CD4-positive, alpha-beta T cell (primary cell): ENCODE data around the gene ARX. TPM values are rescaled to one million over a fixed set of nuclear protein-coding genes. Genes with fewer than 3 reads are reported as not detected.

ENCODE experiments used
- ATAC-seq: fragments of 200-7000 bp; cut with Tn5 transposase; one replicate; pipeline ENCODE4 v1.10.0; 2022; ENCODE audit warnings: mild to moderate bottlenecking; ENCODE audit not compliant: poor library complexity
- CTCF ChIA-PET: fragments of 350-600 bp; sonication (Branson Sonifier 250); formaldehyde crosslinking; loops from one replicate; lab custom pipeline; 2021; ENCODE audit warnings: antibody characterized with exemption, inconsistent platforms; lab: Charles Lee
- POLR2A ChIA-PET: fragments of 350-600 bp; sonication (Branson Sonifier 250); formaldehyde crosslinking; loops from one replicate; lab custom pipeline; 2021; ENCODE audit warnings: antibody characterized with exemption, inconsistent platforms; lab: Charles Lee
- DNase-seq, 14 experiments: peaks; one replicate each; pipeline ENCODE4 v3.0.0-alpha.2; 2013 to 2020; ENCODE audit warnings: mixed read lengths in 2 of 14
- H3K27ac ChIP-seq, 2 donors: one replicate each; pipeline versions ENCODE4 v1.5.1 to v1.7.0; 2013; ENCODE audit warnings: low read length in 2 of 2, low read depth in 1 of 2, mild to moderate bottlenecking in 1 of 2
- H3K27me3 ChIP-seq, 2 experiments: 1 replicate in 1 of 2; 2 replicates in 1 of 2; pipeline versions ENCODE4 v1.6.1 to v1.7.0; 2013; ENCODE audit warnings: low read length in 2 of 2, control low read depth in 1 of 2, mild to moderate bottlenecking in 1 of 2, moderate library complexity in 1 of 2; ENCODE audit not compliant: insufficient read depth in 2 of 2, control insufficient read depth in 1 of 2
- H3K36me3 ChIP-seq: one replicate; pipeline ENCODE4 v1.6.1; 2013; ENCODE audit warnings: low read length, control low read depth; ENCODE audit not compliant: insufficient read depth
- H3K4me1 ChIP-seq: one replicate; pipeline ENCODE4 v1.6.1; 2013; ENCODE audit warnings: low read length, control low read depth; ENCODE audit not compliant: insufficient read depth
- H3K4me3 ChIP-seq: one replicate; pipeline ENCODE4 v1.5.1; 2013; ENCODE audit warnings: mild to moderate bottlenecking, low read length, moderate library complexity
- H3K9me3 ChIP-seq, 2 experiments: 1 replicate in 1 of 2; 2 replicates in 1 of 2; pipeline versions ENCODE4 v1.6.1 to v1.7.0; 2013; ENCODE audit warnings: low read length in 2 of 2, mild to moderate bottlenecking in 2 of 2, control low read depth in 1 of 2, moderate library complexity in 1 of 2; ENCODE audit not compliant: control insufficient read depth in 1 of 2, insufficient read depth in 1 of 2
- H3K27ac Mint-ChIP-seq: one replicate; pipeline ENCODE4 v1.8.0; 2020; ENCODE audit warnings: mixed read lengths
- H3K27me3 Mint-ChIP-seq: one replicate; pipeline ENCODE4 v1.8.0; 2021; ENCODE audit warnings: mixed read lengths
- H3K36me3 Mint-ChIP-seq: one replicate; pipeline ENCODE4 v1.8.0; 2021; ENCODE audit warnings: low read depth, mixed read lengths
- H3K4me1 Mint-ChIP-seq: one replicate; pipeline ENCODE4 v1.8.0; 2021; ENCODE audit warnings: low read depth, mixed read lengths
- H3K4me3 Mint-ChIP-seq: one replicate; pipeline ENCODE4 v1.8.0; 2020; ENCODE audit warnings: mild to moderate bottlenecking, mixed read lengths
- H3K9me3 Mint-ChIP-seq: one replicate; pipeline ENCODE4 v1.8.0; 2020; ENCODE audit warnings: mixed read lengths
- intact Hi-C, 2 experiments: fragments of 100-400 bp; cut with DNase I in 1 of 2; cut with micrococcal nuclease in 1 of 2; formaldehyde crosslinking; loops; one replicate each; pipeline versions ENCODE4 v1.15.1 to v1.9.0; 2023 to 2025; cut with DNase I, micrococcal nuclease
- total RNA-seq, 174 experiments: library from RNA in 2 of 174; stranded (reverse) in 2 of 174; gene quantifications; one replicate each; pipeline ENCODE4 v1.2.3 and lab custom pipeline; 2021 to 2026
- TF ChIP-seq, protein P1 (sequence below): fragments of 200-600 bp; IDR thresholded peaks from one replicate; pipeline ENCODE4 v1.8.0; 2022; ENCODE audit warnings: antibody characterized with exemption, mild to moderate bottlenecking

The ARX gene
- total RNA-seq, 2 experiments from 2014 or later: not detected

DNA sequence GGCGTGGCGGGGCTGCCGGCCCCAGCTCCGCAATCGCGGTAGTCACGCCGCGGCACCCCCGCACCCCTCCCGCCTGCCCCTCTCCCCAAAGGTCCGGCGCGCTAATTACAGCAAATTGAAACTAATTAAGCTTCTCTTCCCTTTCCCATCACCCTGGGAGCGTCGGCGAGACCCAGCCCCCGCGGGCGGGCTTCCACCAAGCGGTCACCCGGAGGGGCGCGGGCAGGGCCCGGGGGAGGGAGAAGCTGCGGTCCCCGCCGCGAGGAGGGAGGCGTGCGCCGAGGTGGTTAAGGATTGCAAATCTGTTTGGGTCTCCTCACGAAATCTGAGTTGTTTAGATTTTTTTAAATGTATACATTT lies 13.1 kb downstream of the ARX start:
- POLR2A ChIA-PET: no interaction called here
- ATAC-seq: no peak
- Histone ChIP-seq H3K4me3 (no peak overlapping the region), H3K9me3 (no peaks in the 10 kb centered on the region), H3K27ac (no peak overlapping the region), H3K36me3 (no peaks in the 10 kb centered on the region), H3K4me1 (peaks cover 2% of the 10 kb centered on the region), H3K27me3 (peaks cover 5 to 23% of the 10 kb centered on the region in 2 experiments)
- TF ChIP-seq, protein P1, sequence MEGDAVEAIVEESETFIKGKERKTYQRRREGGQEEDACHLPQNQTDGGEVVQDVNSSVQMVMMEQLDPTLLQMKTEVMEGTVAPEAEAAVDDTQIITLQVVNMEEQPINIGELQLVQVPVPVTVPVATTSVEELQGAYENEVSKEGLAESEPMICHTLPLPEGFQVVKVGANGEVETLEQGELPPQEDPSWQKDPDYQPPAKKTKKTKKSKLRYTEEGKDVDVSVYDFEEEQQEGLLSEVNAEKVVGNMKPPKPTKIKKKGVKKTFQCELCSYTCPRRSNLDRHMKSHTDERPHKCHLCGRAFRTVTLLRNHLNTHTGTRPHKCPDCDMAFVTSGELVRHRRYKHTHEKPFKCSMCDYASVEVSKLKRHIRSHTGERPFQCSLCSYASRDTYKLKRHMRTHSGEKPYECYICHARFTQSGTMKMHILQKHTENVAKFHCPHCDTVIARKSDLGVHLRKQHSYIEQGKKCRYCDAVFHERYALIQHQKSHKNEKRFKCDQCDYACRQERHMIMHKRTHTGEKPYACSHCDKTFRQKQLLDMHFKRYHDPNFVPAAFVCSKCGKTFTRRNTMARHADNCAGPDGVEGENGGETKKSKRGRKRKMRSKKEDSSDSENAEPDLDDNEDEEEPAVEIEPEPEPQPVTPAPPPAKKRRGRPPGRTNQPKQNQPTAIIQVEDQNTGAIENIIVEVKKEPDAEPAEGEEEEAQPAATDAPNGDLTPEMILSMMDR: no peak
- H3K4me3 Mint-ChIP-seq: no peak overlapping the region
- H3K27me3 Mint-ChIP-seq: peaks cover 36% of the 10 kb centered on the region
- intact Hi-C loops: no loop called here
- CTCF ChIA-PET: no interaction called here
- H3K9me3 Mint-ChIP-seq: no peaks in the 10 kb centered on the region
- H3K27ac Mint-ChIP-seq: no peak overlapping the region
- no peak for DNase-seq
- H3K36me3 Mint-ChIP-seq: no peaks in the 10 kb centered on the region
- peaks cover 12% of the 10 kb centered on the region for H3K4me1 Mint-ChIP-seq

DNA sequence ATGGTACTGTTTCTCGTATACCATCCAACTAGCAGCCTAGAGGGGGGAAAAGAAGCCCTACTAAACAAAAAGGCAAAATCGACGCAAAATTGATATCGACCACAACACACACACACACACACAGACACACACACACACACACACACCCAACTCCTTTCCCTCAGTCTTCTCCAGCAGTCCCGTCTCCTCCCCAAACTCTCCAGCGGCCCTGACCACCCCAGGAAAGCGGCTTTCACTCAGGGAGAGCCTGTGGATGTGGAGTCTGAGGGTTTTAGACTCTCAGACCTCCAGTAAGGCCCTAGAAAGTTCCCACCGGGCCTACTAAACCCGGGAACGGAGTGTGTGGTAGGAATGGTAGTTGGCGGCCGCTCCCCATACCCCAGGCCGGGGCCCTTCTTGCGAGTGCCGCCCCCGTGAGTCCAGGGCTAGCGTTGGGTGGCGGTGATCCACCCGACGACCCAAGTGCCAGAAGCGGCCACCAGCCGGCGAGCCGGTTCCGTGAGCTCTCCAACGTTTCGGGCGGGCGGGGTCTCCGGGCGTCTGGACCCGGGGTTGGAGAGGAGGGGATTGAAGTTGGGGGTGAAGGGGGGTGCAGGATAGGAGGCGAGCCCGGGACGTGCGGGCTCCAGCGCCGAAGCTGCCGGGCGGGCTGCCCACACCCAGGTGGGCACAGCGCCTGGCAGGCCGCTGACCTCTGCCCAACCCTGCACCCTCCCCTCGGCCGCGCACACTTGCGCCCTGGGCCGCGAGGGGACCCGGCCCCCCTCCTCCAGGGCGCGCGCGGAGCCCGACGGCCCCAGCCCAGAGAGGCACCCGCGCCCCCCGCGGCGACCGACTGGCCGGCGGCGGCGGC lies 13.7 kb downstream of the ARX start:
- ATAC-seq (no peak), DNase-seq (no peak)
- no peak overlapping the region for H3K27ac ChIP-seq
- Mint-ChIP-seq H3K4me1 (peaks cover 12% of the 10 kb centered on the region), H3K36me3 (no peaks in the 10 kb centered on the region), H3K27ac (no peak overlapping the region), H3K9me3 (no peaks in the 10 kb centered on the region), H3K4me3 (no peak overlapping the region), H3K27me3 (peaks cover 35% of the 10 kb centered on the region)
- no peak overlapping the region for H3K4me3 ChIP-seq
- intact Hi-C loops: no loop called here
- H3K36me3 ChIP-seq: no peaks in the 10 kb centered on the region
- peaks cover 2% of the 10 kb centered on the region for H3K4me1 ChIP-seq
- H3K9me3 ChIP-seq: no peaks in the 10 kb centered on the region
- peaks cover 2 to 21% of the 10 kb centered on the region in 2 experiments for H3K27me3 ChIP-seq
- CTCF ChIA-PET: no interaction called here
- POLR2A ChIA-PET: no interaction called here
- TF ChIP-seq, protein P1: no peak

DNA sequence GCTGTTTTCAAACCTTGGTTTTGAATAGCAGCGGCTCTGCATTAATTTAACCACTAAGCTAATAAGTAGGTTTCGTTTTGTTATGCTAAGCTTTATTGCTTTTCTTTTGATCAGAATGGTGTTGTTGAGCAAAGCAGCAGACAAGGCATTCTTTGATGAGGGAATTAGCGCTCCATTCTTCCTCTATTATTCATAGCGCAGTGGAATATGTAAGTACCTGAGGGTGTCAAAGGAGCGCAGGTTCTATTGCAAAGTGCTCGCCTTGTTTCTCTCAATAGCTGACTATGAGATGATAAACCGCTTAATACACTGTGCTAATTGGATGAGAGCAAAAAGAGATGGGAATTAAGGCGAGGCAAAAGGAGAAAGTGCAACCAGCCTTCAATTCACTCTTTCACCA lies 16.3 kb downstream of the ARX start:
- ATAC-seq (no peak), DNase-seq (no peak)
- intact Hi-C loops: no loop called here
- H3K9me3 Mint-ChIP-seq: no peaks in the 10 kb centered on the region
- H3K27ac ChIP-seq: no peak overlapping the region
- H3K9me3 ChIP-seq: no peaks in the 10 kb centered on the region
- ChIA-PET CTCF (no interaction called here), POLR2A (no interaction called here)
- TF ChIP-seq, protein P1: no peak
- peaks cover 4% of the 10 kb centered on the region for H3K4me1 Mint-ChIP-seq
- H3K4me3 Mint-ChIP-seq: no peak overlapping the region
- no peak overlapping the region for H3K27ac Mint-ChIP-seq
- no peak overlapping the region for H3K4me3 ChIP-seq
- H3K36me3 ChIP-seq: no peaks in the 10 kb centered on the region
- peaks cover 23% of the 10 kb centered on the region for H3K27me3 Mint-ChIP-seq
- no peaks in the 10 kb centered on the region for H3K4me1 ChIP-seq
- H3K27me3 ChIP-seq: peaks cover 0 to 8% of the 10 kb centered on the region in 2 experiments
- no peaks in the 10 kb centered on the region for H3K36me3 Mint-ChIP-seq
